H1 (cell line): ENCODE data around the gene CTBP2.

Experiments
- ASH2L ChIP-seq: fragments of 200-600, 300-600 bp; sonication (generic); IDR thresholded peaks from one replicate; pipeline ENCODE4 v1.7.1; 2017; ENCODE audit warnings: low read length
- CREB1 ChIP-seq: IDR thresholded peaks from 2 replicates; pipeline ENCODE4 v1.6.1; 2012; ENCODE audit warnings: inconsistent platforms
- CTCF ChIP-seq, 3 experiments: IDR thresholded peaks; 1 replicate in 2 of 3; 2 replicates in 1 of 3; pipeline versions ENCODE4 v1.5.1 to v1.6.1; 2011; ENCODE audit warnings: low read length in 3 of 3, mild to moderate bottlenecking in 3 of 3, inconsistent platforms in 2 of 3, low read depth in 1 of 3, moderate library complexity in 1 of 3; ENCODE audit not compliant: insufficient read depth in 1 of 3; ENCODE audit errors: control extremely low read depth in 1 of 3
- EP300 ChIP-seq, 2 experiments: IDR thresholded peaks; 1 replicate in 1 of 2; 2 replicates in 1 of 2; pipeline ENCODE4 v1.6.1; 2011 to 2012; ENCODE audit warnings: low read depth in 2 of 2, low read length in 2 of 2, mild to moderate bottlenecking in 2 of 2, borderline replicate concordance in 1 of 2, inconsistent platforms in 1 of 2, moderate library complexity in 1 of 2
- EZH2 ChIP-seq: fragments of 200-600 bp; sonication (generic); IDR thresholded peaks from 2 replicates; pipeline ENCODE4 v1.7.1; 2012; ENCODE audit warnings: low read depth, mild to moderate bottlenecking, moderate library complexity, low read length, inconsistent platforms; ENCODE audit not compliant: severe bottlenecking
- POLR2A ChIP-seq, 2 experiments: IDR thresholded peaks; 1 replicate in 1 of 2; 2 replicates in 1 of 2; pipeline ENCODE4 v1.6.1; 2011; ENCODE audit warnings: low read depth in 2 of 2, low read length in 2 of 2, mild to moderate bottlenecking in 2 of 2; ENCODE audit errors: control extremely low read depth in 1 of 2
- POLR2AphosphoS5 ChIP-seq: IDR thresholded peaks from 2 replicates; pipeline ENCODE4 v1.6.1; 2011; ENCODE audit warnings: low read depth, low read length
- SIX5 ChIP-seq: IDR thresholded peaks from 2 replicates; pipeline ENCODE4 v1.6.1; 2011; ENCODE audit warnings: mild to moderate bottlenecking, low read depth, low read length
- TAF1 ChIP-seq: IDR thresholded peaks from 2 replicates; pipeline ENCODE4 v1.6.1; 2011; ENCODE audit warnings: mild to moderate bottlenecking, low read depth, low read length
- YY1 ChIP-seq: IDR thresholded peaks from 2 replicates; pipeline ENCODE4 v1.6.1; 2011; ENCODE audit warnings: low read depth, mild to moderate bottlenecking, low read length

GRCh38 chr10:125165584-125166573, 5.5 kb upstream of the CTBP2 start:
- TF ChIP-seq SIX5 = no peak
- TF ChIP-seq CTCF (IDR thresholded peaks at IDR 0.05; ENCODE audit: control extremely low read depth in 1 of 3, insufficient read depth in 1 of 3, low read depth in 1 of 3, low read length in 3 of 3) = no peak
- no peak for TF ChIP-seq EZH2
- TF ChIP-seq EP300 (IDR thresholded peaks at IDR 0.05; ENCODE audit: borderline replicate concordance in 1 of 2, low read depth in 2 of 2, low read length in 2 of 2) = no peak
- no peak for TF ChIP-seq POLR2AphosphoS5
- TF ChIP-seq TAF1 = no peak
- TF ChIP-seq YY1 = no peak
- TF ChIP-seq POLR2A (IDR thresholded peaks at IDR 0.05; ENCODE audit: control extremely low read depth in 1 of 2, low read depth in 2 of 2, low read length in 2 of 2) = no peak
- no peak for TF ChIP-seq CREB1
- TF ChIP-seq ASH2L = no peak
